Fibroblast of the aortic adventitia (primary cell): ENCODE measurements around the gene MAD1L1. TPM values are rescaled to one million over a fixed set of nuclear protein-coding genes. Genes with fewer than 3 reads are reported as not detected.

Experiments used
- DNase-seq: peaks from one replicate; pipeline ENCODE4 v3.0.0-alpha.2; 2010; ENCODE audit warnings: low read depth
- H3K4me3 ChIP-seq: 2 replicates; pipeline ENCODE4 v1.5.1; 2011; ENCODE audit warnings: low read depth, mild to moderate bottlenecking, control low read depth, low read length, moderate library complexity
- CTCF ChIP-seq: IDR thresholded peaks from 2 replicates; pipeline ENCODE4 v1.5.1; 2011; ENCODE audit warnings: mild to moderate bottlenecking, low read length, control low read depth, inconsistent platforms; ENCODE audit not compliant: insufficient read depth
- total RNA-seq: library from RNA; depleted of rRNA; stranded (reverse); fragments of >200 nt; gene quantifications from 2 replicates; pipeline ENCODE4 v1.2.3, GENCODE V29; 2012; ENCODE audit warnings: low replicate concordance

Gene MAD1L1
- total RNA-seq, 1 donor = 22.9 TPM

- no peak for TF ChIP-seq CTCF
- no peak overlapping the region for H3K4me3 ChIP-seq
- no peak for DNase-seq
Measured at GRCh38 chr7:1928645-1929348, 303.9 kb downstream of the MAD1L1 start.

- no peak for TF ChIP-seq CTCF
- H3K4me3 ChIP-seq = no peak overlapping the region
- DNase-seq = no peak
Measured at GRCh38 chr7:1927937-1928644, 304.7 kb downstream of the MAD1L1 start.

GRCh38 chr7:1926908-1927306, 305.8 kb downstream of the MAD1L1 start:
- no peak overlapping the region for H3K4me3 ChIP-seq
- DNase-seq = no peak
- TF ChIP-seq CTCF = no peak

GRCh38 chr7:1925973-1926907, 306.5 kb downstream of the MAD1L1 start:
- no peak for DNase-seq
- no peak for TF ChIP-seq CTCF
- H3K4me3 ChIP-seq = no peak overlapping the region

GRCh38 chr7:1925349-1925748, 307.4 kb downstream of the MAD1L1 start:
- no peak for TF ChIP-seq CTCF
- no peak for DNase-seq
- no peak overlapping the region for H3K4me3 ChIP-seq

- DNase-seq = peak; percentile 77
- H3K4me3 ChIP-seq = no peak overlapping the region
- no peak for TF ChIP-seq CTCF
Measured at GRCh38 chr7:1924258-1924817, 308.4 kb downstream of the MAD1L1 start.
